Endometrial microvascular endothelial cells (primary cell): ENCODE measurements around the gene IGSF8. TPM values are rescaled to one million over a fixed set of nuclear protein-coding genes. Genes with fewer than 3 reads are reported as not detected.

Source experiments
- in situ Hi-C: cut with HindIII; loops from 2 replicates; pipeline ENCODE4 v1.10.0; 2017; ENCODE audit warnings: low sequenced_read_pairs, low pct_unique_long_range_greater_than_20kb; ENCODE audit errors: inconsistent ontology term
- total RNA-seq: library from RNA; depleted of rRNA; stranded (reverse); fragments of >200 nt; gene quantifications from one replicate; pipeline ENCODE4 v1.2.3, GENCODE V29; 2015; ENCODE audit errors: inconsistent ontology term

IGSF8 gene, protein sequence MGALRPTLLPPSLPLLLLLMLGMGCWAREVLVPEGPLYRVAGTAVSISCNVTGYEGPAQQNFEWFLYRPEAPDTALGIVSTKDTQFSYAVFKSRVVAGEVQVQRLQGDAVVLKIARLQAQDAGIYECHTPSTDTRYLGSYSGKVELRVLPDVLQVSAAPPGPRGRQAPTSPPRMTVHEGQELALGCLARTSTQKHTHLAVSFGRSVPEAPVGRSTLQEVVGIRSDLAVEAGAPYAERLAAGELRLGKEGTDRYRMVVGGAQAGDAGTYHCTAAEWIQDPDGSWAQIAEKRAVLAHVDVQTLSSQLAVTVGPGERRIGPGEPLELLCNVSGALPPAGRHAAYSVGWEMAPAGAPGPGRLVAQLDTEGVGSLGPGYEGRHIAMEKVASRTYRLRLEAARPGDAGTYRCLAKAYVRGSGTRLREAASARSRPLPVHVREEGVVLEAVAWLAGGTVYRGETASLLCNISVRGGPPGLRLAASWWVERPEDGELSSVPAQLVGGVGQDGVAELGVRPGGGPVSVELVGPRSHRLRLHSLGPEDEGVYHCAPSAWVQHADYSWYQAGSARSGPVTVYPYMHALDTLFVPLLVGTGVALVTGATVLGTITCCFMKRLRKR
- total RNA-seq = 6.0 TPM

DNA sequence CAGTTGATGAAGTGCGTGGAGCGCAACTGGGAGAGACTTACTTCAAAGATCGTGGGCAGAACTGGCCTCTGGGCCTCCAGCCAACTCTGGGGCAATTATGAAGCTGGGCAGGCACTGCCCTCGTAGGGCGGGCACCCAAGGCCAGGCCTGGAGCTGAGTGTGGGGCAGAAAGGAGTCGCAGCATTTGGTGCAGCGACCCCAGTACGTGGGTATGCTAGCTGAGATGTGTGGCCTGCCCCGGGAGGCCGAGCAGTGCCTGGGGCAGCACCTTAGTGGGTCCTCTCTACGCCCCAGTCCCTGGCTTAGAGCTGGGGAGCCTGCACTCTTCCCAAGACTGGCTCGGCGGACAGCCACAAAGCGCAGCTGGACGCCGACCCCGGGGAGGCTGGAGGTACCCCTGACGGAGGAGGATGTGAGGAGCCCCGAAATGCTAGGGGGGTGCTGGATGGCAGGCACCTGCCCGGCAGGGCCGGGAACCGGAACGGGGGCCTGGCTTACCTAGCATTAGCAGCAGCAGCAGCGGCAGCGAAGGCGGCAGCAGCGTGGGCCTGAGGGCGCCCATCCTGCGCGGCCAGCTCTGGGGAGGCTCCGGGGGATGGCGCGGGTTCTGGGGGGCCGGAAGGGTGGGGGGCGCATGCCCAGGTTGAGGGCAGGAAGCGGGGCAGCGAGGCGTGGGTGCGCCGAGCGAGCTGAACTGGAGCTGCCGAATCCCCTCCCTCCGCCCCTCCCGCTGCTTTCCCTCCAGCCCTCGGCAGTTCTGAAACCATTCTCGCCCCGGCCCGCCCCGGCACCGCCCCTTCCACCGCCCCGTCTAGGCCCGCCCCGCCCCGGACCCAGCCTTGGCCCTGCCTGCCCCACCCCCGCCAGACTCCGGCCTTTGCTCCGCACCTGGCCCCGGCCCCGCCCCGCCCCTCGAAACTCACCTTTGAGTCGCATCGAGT, at the start of gene IGSF8:
TSS of gene IGSF8 (minus strand) at position 709 of the 941 bp plus-strand sequence. CDS start at position 562, 147 bp downstream.
- in situ Hi-C loops = no loop called here

DNA sequence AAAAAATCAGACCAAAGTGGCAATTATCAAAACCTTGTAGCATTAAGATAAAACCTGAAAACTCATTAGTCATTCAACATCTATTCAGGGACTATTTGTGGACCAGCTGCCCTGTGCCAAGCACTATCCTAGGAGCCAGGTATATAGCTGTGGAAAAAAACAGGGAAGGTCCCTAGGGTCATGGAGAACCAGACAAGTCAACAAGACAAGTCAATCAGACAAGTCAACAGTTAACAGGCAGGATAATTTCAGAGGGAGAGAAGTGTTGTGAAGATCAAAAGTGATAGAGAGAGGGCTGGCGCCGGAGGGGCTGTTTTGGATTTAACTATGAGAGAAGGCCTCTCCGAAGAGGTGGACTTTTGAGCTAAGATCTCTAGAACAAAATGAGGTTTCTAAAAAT, 49.7 kb upstream of the IGSF8 start:
- in situ Hi-C loops = no loop called here

DNA sequence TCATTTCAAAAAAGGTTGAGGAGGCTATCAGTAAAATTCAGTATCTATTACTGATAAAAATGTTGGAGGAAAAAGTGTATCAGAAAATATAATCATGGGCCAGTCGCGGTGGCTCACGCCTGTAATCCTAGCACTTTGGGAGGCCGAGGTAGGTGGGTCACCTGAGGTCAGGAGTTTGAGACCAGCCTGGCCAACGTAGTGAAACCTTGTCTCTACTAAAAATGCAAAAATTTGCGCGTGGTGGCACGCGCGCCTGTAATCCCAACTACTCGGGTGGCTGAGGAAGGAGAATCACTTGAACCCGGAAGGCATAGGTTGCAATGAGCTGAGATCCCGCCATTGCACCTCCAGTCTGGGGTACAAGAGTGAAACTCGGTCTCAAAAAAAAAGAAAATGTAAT, 47.7 kb upstream of the IGSF8 start:
- in situ Hi-C loops = no loop called here

DNA sequence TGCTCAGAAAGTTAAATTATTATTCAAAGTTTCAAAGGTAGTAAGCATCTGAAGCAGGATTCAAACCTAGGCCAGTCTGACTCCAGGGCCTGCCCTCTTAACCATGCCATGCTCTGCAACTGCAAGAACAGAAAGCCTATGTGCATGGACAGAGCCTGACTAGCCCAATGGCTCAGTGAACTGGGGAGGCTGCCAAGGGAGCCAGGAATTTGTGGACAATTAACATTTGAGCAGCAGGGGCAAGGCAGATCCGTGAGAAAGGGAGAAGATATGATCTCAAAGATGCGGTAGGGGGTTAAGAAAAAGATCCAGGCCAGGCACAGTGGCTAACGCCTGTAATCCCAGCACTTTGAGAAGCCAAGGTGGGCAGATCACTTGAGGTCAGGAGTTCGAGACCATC, 46.5 kb upstream of the IGSF8 start:
- in situ Hi-C loops = no loop called here

DNA sequence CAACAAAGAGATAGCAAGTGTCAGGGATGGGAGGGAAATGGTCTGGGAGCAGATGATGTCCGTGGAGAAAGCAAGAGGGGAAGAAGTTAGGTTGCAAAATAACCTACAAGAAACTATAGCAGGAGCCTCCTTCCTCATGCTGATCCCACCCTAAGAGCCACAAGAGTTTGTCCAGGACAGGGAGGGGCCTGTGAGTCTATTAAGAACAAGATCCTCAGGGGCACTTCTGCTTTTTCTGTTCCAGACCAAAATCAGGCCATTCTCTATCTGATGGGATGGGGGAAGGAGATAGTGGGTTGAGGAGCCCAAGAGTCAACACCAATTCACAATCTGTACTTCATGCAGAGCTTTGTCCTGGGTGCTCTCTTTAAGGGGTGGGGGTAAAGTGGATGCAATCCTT, 45.3 kb upstream of the IGSF8 start:
- in situ Hi-C loops = no loop called here

DNA sequence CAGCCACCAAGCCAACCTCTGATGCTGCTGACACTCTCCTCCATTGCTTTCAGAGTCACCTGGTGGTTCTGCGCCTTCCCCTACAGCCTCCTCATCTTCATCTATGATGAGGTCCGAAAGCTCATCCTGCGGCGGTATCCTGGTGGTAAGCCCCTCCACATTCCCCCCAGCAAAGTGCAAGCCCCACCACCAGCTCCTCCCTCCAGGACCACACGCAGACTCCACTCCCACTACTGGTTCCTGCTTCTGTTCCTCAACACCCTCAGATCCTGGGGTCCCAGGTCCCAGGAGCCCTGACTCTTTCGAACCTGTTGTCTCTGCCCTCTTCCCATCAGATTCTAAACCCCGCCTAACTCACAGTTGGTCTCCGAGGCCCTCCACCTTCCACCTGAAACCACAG, 41.4 kb upstream of the IGSF8 start:
- in situ Hi-C loops = no loop called here

DNA sequence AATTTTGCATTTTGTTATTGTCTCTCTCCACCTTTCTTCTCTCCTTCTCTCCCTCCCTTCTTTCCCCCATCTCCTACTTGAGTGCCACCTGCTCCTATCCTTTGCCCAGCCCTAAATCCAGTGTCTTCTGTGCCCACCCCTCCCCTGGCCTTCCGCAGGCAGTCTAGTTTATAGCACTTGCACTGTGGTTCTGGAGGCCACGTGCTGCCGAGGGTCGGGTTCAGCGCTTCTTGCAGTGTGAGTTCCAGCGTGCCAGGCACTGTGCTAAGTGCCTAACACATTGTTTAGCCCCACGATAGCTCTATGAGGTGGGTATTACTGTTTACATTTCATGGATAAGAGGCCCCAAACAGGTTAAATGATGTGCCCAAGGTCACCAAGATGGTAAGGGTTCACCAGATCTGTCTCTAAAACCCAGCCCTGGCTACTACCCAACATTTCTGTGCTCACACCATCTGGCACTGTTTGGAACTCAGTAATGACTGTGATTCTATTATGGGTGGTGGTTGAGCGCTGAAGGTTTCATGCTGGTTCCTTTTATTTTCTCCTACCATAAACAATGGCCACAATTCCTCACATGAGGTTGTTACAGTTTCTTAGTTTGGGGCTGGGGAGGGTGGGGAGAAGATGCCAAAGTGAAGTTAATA, 38.9 kb upstream of the IGSF8 start:
- in situ Hi-C loops = no loop called here

DNA sequence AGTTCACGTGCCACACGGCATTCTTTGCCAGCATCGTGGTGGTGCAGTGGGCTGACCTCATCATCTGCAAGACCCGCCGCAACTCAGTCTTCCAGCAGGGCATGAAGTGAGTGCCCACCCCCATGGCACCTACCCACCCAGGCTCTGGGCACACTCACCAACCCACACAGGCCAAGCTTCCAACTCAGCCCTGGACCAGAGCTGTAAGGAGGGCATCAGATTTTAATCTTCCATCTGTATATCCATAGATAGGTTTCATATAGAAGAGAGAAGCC, 38.4 kb upstream of the IGSF8 start:
- in situ Hi-C loops = no loop called here

DNA sequence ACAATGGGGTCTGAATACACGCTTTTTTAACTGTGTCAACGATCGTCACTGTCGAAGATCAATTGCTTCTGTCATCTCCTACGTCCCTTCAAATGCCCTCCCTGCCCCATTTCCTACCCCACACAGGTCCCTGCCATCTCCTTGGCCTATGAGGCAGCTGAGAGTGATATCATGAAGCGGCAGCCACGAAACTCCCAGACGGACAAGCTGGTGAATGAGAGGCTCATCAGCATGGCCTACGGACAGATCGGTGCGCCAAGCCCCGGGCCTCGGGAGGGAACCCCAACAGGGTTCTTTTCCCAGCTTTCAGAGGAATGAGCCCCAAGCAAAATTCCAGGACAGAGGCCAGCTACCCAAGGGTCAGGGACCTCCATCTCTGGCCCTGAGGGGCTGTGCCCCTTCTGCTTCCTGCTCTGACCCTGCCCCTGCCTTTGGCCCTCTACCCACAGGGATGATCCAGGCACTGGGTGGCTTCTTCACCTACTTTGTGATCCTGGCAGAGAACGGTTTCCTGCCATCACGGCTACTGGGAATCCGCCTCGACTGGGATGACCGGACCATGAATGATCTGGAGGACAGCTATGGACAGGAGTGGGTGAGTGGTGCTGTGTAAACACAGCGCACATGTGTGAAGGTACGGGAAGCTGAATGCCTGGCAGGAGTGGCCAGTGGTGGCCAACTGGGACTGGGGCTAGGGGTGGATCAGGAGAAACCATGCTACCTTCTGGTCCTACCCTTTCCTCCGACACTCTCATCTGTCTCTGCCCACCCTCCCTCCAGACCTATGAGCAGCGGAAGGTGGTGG, 37.9 kb upstream of the IGSF8 start:
- in situ Hi-C loops = no loop called here

DNA sequence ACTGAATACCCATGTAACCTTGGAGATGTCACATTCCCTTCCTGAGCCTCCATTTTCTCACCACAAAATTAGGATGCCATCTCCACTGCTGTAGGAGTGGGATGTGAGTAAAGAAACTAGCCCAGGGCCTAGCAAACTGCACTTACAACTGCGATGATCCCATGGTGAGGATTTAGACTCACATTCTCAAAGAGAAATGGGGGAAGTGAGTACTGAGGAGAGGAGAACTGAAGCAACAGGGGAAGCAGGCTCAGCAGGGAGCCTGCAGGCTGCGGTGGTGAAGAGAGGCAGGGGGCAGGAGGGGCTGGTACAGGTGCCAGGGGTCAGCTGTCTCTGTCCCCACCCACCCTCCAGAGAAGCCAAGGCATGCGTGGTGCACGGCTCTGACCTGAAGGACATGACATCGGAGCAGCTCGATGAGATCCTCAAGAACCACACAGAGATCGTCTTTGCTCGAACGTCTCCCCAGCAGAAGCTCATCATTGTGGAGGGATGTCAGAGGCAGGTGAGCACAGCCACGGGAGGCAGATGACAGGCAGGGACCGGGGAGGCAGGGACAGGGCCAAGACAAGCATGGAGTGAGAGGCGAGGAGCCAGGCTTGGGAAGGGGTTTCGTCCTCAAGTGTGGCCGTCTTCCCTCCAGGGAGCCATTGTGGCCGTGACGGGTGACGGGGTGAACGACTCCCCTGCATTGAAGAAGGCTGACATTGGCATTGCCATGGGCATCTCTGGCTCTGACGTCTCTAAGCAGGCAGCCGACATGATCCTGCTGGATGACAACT, 36.6 kb upstream of the IGSF8 start:
- in situ Hi-C loops = no loop called here

DNA sequence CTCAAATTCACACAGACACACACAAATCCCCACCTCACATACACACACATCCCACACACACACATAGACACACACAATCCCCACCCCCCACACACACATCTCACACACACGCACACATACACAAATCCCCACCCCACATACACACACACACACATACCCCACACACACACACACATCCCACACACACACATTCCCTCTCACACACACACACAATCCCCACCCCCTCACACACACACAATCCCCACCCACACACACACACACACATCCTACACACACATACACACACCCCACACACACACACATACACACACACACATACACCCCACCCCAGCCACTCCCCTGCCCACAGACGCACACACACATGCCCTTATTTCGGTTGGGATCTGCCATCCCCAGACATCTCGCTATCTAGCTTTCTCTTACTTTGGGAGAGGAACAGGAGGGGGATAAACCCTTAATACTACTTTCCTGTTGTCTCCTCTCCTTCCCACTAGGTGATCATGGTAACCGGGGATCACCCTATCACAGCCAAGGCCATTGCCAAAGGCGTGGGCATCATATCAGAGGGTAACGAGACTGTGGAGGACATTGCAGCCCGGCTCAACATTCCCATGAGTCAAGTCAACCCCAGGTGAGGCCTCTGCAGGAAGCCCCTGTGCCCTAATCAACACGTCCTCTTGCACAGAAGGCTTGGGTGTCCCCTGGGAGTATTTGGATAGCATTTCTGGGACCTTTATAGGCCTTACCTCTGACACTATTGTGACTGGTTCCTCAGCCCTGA, 35.8 kb upstream of the IGSF8 start:
- in situ Hi-C loops = no loop called here

DNA sequence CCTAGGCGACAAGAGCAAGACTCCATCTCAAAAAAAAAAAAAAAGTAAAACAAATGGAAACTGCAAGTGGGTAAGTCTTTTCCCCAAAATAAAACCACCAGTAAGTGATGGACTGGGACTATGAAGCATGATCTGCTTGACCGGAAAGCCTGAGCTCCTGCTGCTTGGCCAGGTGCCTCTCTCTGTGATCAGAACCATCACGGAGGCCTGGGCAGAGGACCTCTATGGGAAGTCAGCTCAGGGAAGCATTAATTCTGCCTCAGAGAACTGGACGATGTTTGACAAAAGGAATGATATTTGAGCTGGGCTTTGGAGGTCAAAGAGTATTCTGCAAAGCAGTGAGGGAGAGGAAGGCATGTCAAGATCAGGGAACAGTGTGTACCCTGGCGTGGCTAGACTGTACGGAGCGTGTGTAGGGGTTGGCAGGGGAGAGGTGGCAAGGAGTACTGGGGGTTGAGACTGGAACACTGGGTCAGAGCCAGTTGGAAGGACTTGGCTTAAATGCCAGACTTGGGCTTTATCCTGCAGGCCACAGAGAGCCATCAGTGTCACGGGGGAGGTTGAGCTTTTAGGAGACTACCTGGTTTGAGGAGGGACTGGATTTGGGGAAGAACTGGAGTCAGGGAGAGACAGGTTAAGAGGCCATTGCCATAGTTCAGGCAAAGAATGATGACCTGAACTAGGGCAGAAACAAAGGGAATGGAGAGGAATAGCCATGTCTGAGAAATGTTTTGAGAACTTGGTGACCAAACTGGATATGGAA, 33.6 kb upstream of the IGSF8 start:
- in situ Hi-C loops = no loop called here

DNA sequence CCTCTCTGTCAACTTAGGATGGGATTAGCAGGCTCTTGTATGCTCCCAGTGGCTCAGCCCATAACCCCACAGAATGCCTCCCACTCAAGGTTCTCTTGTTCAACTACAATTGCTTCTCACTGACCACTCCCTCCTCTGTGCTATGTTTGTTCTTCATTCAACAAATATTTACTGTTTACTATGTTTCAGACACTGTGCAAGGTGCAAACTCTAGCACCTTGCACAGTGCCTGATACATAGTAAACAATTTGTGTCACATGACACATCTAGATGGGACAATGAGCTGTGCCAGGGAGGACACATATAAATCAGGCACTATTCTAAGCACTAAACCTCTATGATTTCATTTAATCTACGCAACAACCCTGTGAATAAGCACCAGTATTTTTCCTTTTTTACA, 32.5 kb upstream of the IGSF8 start:
- in situ Hi-C loops = no loop called here

DNA sequence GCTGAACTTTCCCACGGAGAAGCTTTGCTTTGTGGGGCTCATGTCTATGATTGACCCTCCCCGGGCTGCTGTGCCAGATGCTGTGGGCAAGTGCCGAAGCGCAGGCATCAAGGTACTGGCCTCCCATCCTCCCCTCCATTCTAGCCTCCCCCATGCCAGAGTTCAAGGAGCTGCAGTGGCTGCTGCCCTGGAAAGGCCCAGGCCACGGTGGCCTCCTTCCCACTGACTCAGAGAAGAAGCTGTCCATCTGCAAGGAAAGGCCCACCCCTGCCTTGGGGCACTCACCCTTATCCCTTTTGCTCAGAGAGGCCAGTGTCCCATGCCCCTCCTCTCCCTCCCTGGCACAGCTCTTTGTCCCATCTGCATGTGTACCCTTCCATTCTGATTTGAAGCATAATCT, 32.1 kb upstream of the IGSF8 start:
- in situ Hi-C loops = no loop called here

DNA sequence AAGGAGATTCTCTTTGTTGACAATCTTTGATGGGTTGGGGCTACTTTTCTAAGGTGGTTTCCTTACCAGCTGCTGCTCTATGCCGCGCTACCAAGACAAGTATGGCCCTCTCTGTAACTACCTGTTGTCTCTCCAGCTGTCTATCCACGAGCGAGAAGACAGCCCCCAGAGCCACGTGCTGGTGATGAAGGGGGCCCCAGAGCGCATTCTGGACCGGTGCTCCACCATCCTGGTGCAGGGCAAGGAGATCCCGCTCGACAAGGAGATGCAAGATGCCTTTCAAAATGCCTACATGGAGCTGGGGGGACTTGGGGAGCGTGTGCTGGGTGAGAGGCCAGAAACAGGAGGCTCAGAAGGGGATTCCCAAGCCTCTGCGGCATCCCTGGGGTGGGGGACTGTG, 31.5 kb upstream of the IGSF8 start:
- in situ Hi-C loops = no loop called here

DNA sequence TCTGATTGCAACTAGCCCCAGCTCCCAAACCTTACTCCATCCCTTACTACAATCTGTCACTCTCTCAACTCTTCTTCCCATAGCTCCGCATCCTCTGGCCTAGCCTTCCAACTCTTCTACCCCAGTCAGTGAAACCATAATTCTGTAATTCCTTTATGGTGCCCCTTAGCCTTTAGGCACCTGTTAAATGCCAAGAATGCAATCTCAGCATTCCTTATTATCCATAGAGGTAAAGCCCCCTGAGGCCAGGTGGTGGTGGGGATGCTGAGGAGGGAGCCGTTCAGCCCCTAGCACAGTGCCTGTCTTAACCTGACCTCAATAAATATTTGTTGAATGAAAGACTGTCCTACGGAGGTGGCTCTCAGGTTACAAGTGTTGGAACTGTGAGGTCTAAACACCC, 31.1 kb upstream of the IGSF8 start:
- in situ Hi-C loops = no loop called here
